H9 (cell line): Measurements from ENCODE around the gene MEG3. TPM values are rescaled to one million over a fixed set of nuclear protein-coding genes. Genes with fewer than 3 reads are reported as not detected.

Experiments
- DNase-seq: peaks from one replicate; pipeline ENCODE4 v3.0.0-alpha.2; 2017
- H2AFZ ChIP-seq: one replicate; pipeline ENCODE4 v1.6.1; 2013; ENCODE audit warnings: mild to moderate bottlenecking, low read length, control low read depth, moderate library complexity
- H2AK5ac ChIP-seq: 2 replicates; pipeline ENCODE4 v1.6.1; 2013; ENCODE audit warnings: low read length, control low read depth, mixed read lengths; ENCODE audit not compliant: insufficient read length
- H2BK120ac ChIP-seq: one replicate; pipeline ENCODE4 v1.6.1; 2013; ENCODE audit warnings: low read depth, mild to moderate bottlenecking, low read length, control low read depth, inconsistent platforms; ENCODE audit not compliant: poor library complexity, severe bottlenecking
- H2BK12ac ChIP-seq: 2 replicates; pipeline ENCODE4 v1.6.1; 2013; ENCODE audit warnings: low read length, control low read depth, mixed read lengths, low read depth; ENCODE audit not compliant: insufficient read length
- H2BK15ac ChIP-seq: 2 replicates; pipeline ENCODE4 v1.6.1; 2013; ENCODE audit warnings: low read depth, low read length, control low read depth
- H2BK20ac ChIP-seq: one replicate; pipeline ENCODE4 v1.6.1; 2013; ENCODE audit warnings: low read depth, mild to moderate bottlenecking, low read length, control low read depth, inconsistent platforms; ENCODE audit not compliant: poor library complexity, severe bottlenecking
- H2BK5ac ChIP-seq: 2 replicates; pipeline ENCODE4 v1.6.1; 2013; ENCODE audit warnings: low read length, control low read depth, mixed read lengths; ENCODE audit not compliant: insufficient read length
- H3K14ac ChIP-seq: 2 replicates; pipeline ENCODE4 v1.6.1; 2013; ENCODE audit warnings: low read length, control low read depth; ENCODE audit not compliant: insufficient read depth
- H3K18ac ChIP-seq: 2 replicates; pipeline ENCODE4 v1.6.1; 2013; ENCODE audit warnings: low read depth, mild to moderate bottlenecking, mixed read lengths, low read length, control low read depth; ENCODE audit not compliant: insufficient read length
- H3K23ac ChIP-seq: 2 replicates; pipeline ENCODE4 v1.6.1; 2013; ENCODE audit warnings: low read length, control low read depth, mixed read lengths, low read depth; ENCODE audit not compliant: insufficient read length
- H3K23me2 ChIP-seq: 2 replicates; pipeline ENCODE4 v1.6.1; 2013; ENCODE audit warnings: low read depth, mild to moderate bottlenecking, mixed read lengths, low read length, control low read depth; ENCODE audit not compliant: insufficient read length, poor library complexity, severe bottlenecking
- H3K27ac ChIP-seq: 2 replicates; pipeline ENCODE4 v1.5.1; 2013; ENCODE audit warnings: low read length, control low read depth, mixed read lengths, low read depth; ENCODE audit not compliant: insufficient read length
- H3K27me3 ChIP-seq: 2 replicates; pipeline ENCODE4 v1.6.1; 2013; ENCODE audit warnings: low read length, control low read depth, inconsistent platforms; ENCODE audit not compliant: insufficient read depth
- H3K4ac ChIP-seq: 2 replicates; pipeline ENCODE4 v1.6.1; 2013; ENCODE audit warnings: low read depth, mild to moderate bottlenecking, control low read depth, inconsistent platforms, low read length, moderate library complexity
- H3K4me1 ChIP-seq: 2 replicates; pipeline ENCODE4 v1.6.1; 2013; ENCODE audit warnings: low read length, control low read depth, inconsistent platforms; ENCODE audit not compliant: insufficient read depth
- H3K4me2 ChIP-seq: 2 replicates; pipeline ENCODE4 v1.6.1; 2013; ENCODE audit warnings: low read length, control low read depth, mixed read lengths; ENCODE audit not compliant: insufficient read length, insufficient read depth
- H3K56ac ChIP-seq: 2 replicates; pipeline ENCODE4 v1.6.1; 2013; ENCODE audit warnings: low read depth, mild to moderate bottlenecking, mixed read lengths, low read length, control low read depth; ENCODE audit not compliant: insufficient read length
- H3K79me1 ChIP-seq: 2 replicates; pipeline ENCODE4 v1.6.1; 2013; ENCODE audit warnings: low read depth, mild to moderate bottlenecking, moderate library complexity, low read length, control low read depth, inconsistent platforms; ENCODE audit not compliant: insufficient read depth, poor library complexity, severe bottlenecking
- H3K79me2 ChIP-seq: 2 replicates; pipeline ENCODE4 v1.6.1; 2013; ENCODE audit warnings: low read length, control low read depth, inconsistent platforms; ENCODE audit not compliant: insufficient read depth
- H3K9ac ChIP-seq: 2 replicates; pipeline ENCODE4 v1.6.1; 2013; ENCODE audit warnings: low read length, control low read depth, mixed read lengths; ENCODE audit not compliant: insufficient read length; ENCODE audit errors: extremely low read depth
- H3K9me3 ChIP-seq: one replicate; pipeline ENCODE4 v1.6.1; 2013; ENCODE audit warnings: low read depth, low read length, inconsistent platforms; ENCODE audit not compliant: control insufficient read depth
- H3T11ph ChIP-seq: one replicate; pipeline ENCODE4 v1.6.1; 2013; ENCODE audit warnings: mild to moderate bottlenecking, low read length, control low read depth, inconsistent platforms
- H4K20me1 ChIP-seq: one replicate; pipeline ENCODE4 v1.6.1; 2013; ENCODE audit not compliant: control insufficient read depth, insufficient read length, insufficient read depth
- H4K5ac ChIP-seq: 2 replicates; pipeline ENCODE4 v1.6.1; 2013; ENCODE audit warnings: low read depth, mild to moderate bottlenecking, mixed read lengths, low read length, control low read depth; ENCODE audit not compliant: insufficient read length
- H4K8ac ChIP-seq: replicated peaks from 2 replicates; pipeline ENCODE4 v1.6.1; 2013; ENCODE audit warnings: low read length, control low read depth, mixed read lengths, low read depth; ENCODE audit not compliant: insufficient read length
- H4K91ac ChIP-seq: 2 replicates; pipeline ENCODE4 v1.6.1; 2013; ENCODE audit warnings: low read depth, mild to moderate bottlenecking, moderate library complexity, mixed read lengths, low read length, control low read depth; ENCODE audit not compliant: insufficient read length
- H3K27ac Mint-ChIP-seq, 3 experiments: 2 replicates in 2 of 3; 3 replicates in 1 of 3; pipeline ENCODE4 v1.8.0; 2020 to 2021; ENCODE audit warnings: mixed read lengths in 3 of 3, mild to moderate bottlenecking in 1 of 3, moderate library complexity in 1 of 3
- H3K27me3 Mint-ChIP-seq: 2 replicates; pipeline ENCODE4 v1.8.0; 2021; ENCODE audit warnings: low read depth, mild to moderate bottlenecking, moderate library complexity, mixed read lengths
- H3K36me3 Mint-ChIP-seq, 3 experiments: 2 replicates in 2 of 3; 3 replicates in 1 of 3; pipeline ENCODE4 v1.8.0; 2020 to 2021; ENCODE audit warnings: low read depth in 3 of 3, mixed read lengths in 3 of 3; ENCODE audit not compliant: insufficient read depth in 1 of 3
- H3K4me1 Mint-ChIP-seq, 2 experiments: 2 replicates each; pipeline ENCODE4 v1.8.0; 2020; ENCODE audit warnings: mixed read lengths in 2 of 2
- H3K4me3 Mint-ChIP-seq, 2 experiments: 2 replicates in 1 of 2; 3 replicates in 1 of 2; pipeline ENCODE4 v1.8.0; 2020 to 2021; ENCODE audit warnings: mild to moderate bottlenecking in 2 of 2, mixed read lengths in 2 of 2, moderate library complexity in 1 of 2
- H3K9me3 Mint-ChIP-seq, 2 experiments: 2 replicates in 1 of 2; 3 replicates in 1 of 2; pipeline ENCODE4 v1.8.0; 2020; ENCODE audit warnings: mild to moderate bottlenecking in 2 of 2, mixed read lengths in 2 of 2, moderate library complexity in 1 of 2
- CTCF ChIP-seq: fragments of 200-600 bp; sonication (generic); conservative IDR thresholded peaks from 3 replicates; pipeline ENCODE4 v1.8.0; 2021; ENCODE audit warnings: antibody characterized with exemption, mild to moderate bottlenecking
- WGBS: extraction: QIAGEN DNeasy Blood & Tissue Kit; methylation state at CpG from one replicate; pipeline ENCODE4 v1.1.7; 2013; ENCODE audit warnings: missing lambda C conversion rate, low lambda C conversion rate, mixed read lengths; ENCODE audit not compliant: insufficient read length; ENCODE audit errors: extremely low coverage; 5-methylcytosine and 5-hydroxymethylcytosine counted together
- total RNA-seq: library from RNA; stranded (reverse); gene quantifications from 2 replicates; pipeline ENCODE4 v1.2.1, GENCODE V29; 2021

Gene MEG3
- total RNA-seq, 1 experiment from 2014 or later = 0.52 TPM

DNA sequence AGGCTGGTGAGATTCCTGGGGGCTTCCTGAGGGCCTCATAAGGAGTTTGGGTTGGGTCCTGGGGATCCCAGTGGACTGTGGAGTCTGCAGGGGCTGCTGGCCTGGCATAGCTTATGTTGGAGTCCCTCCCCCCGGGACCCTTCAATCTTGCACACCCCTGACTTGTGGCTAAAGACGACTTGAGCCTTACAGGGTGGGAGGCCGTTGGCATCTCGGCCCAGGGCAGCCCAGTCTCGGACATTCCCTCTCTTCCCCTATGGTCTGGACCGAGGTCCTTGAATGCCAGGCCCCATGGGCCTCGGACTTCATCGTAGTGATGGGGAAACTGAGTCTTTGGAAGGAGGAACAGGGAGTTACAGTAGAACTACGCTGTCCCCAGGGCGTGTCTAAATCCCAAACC lies 65.1 kb downstream of the MEG3 start:
- DNase-seq = peak; percentile 15
- no peaks in the 10 kb centered on the region for H3K23me2 ChIP-seq

More for the DNA sequence above, 65.1 kb downstream of the MEG3 start:
- no peak overlapping the region for H4K91ac ChIP-seq
- H3K4ac ChIP-seq = no peak overlapping the region
- no peak overlapping the region for H3K56ac ChIP-seq
- no CpG with 5 or more reads among the region's 10 CpGs for WGBS
- peaks cover 8 to 15% of the 10 kb centered on the region in 2 experiments for H3K4me1 Mint-ChIP-seq
- H3K23ac ChIP-seq = no peak overlapping the region
- no peak overlapping the region for H4K8ac ChIP-seq
- H3K14ac ChIP-seq = no peak overlapping the region
- no peak overlapping the region for H3T11ph ChIP-seq
- no peaks in the 10 kb centered on the region for H3K9me3 Mint-ChIP-seq
- H4K5ac ChIP-seq = no peak overlapping the region
- no peak overlapping the region for H3K9ac ChIP-seq
- H3K79me2 ChIP-seq = no peaks in the 10 kb centered on the region
- H2BK120ac ChIP-seq = no peak overlapping the region
- no peaks in the 10 kb centered on the region for H3K9me3 ChIP-seq
- H2AFZ ChIP-seq = no peak overlapping the region
- H4K20me1 ChIP-seq = no peaks in the 10 kb centered on the region
- peaks cover 4% of the 10 kb centered on the region; the same call in 1 of the 2 replicates for H3K4me1 ChIP-seq
- no peak overlapping the region for H3K18ac ChIP-seq
- H2BK12ac ChIP-seq = no peak overlapping the region
- no peak overlapping the region for H2BK5ac ChIP-seq
- H2BK20ac ChIP-seq = no peak overlapping the region
- H3K4me3 Mint-ChIP-seq = no peak overlapping the region
- TF ChIP-seq CTCF = no peak
- H3K4me2 ChIP-seq = no peak overlapping the region
- H3K27me3 Mint-ChIP-seq = no peaks in the 10 kb centered on the region; the same call in 1 of the 2 replicates
- no peak overlapping the region for H3K27ac Mint-ChIP-seq
- H3K27me3 ChIP-seq = no peaks in the 10 kb centered on the region
- no peaks in the 10 kb centered on the region; a peak in 2 of 7 replicates for H3K36me3 Mint-ChIP-seq
- H2BK15ac ChIP-seq = no peak overlapping the region
- H3K27ac ChIP-seq = no peak overlapping the region
- H2AK5ac ChIP-seq = no peak overlapping the region
- H3K79me1 ChIP-seq = no peaks in the 10 kb centered on the region
